Measurements from ENCODE around the gene TBC1D12. TPM values are rescaled to one million over a fixed set of nuclear protein-coding genes. Genes with fewer than 3 reads are reported as not detected.

TBC1D12 gene
- total RNA-seq, 1 donor from 2014 or later: 12.9 TPM

DNA sequence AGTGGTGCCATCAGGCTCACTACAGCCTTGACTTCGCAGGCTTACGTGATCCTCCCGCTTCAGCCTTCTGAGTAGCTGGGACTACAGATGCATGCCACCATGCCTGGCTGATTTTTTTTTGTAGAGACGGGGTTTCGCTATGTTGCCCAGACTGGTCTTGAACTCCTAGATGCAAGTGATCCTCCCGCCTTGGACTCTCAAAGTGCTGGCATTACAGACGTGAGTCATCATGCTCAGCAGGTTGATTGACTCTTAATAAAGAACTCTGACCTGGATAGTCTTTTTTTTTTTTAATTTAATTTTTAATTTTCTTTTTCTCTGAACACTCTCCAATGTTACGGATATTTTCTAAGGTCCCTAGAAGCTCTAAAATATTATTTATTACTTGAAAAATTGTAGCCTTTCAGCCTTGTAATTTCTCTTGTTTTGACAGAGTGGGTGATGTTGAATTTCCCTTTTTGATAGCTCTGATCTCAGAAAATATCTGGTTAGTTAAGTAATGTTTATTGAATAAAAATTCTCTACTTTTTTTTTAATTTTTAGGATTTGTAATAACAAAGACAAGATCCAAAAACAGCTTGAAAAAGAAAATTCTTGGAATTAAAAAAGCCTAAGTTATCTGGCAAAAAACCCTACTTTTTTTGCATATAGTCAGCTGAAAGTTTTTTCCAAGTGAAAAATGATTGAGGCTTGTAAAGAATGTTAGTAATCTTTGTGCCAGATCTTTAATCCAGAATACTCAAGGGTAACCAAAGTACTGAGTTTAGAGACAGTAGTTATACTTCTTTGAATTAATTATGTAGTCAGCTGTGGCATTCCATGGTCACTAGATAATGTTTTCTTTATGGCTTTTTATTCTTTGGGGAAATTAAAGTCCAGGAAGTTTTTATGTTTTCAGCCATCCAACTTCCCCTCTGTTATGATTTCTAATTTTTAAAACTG, 26.7 kb downstream of the TBC1D12 start:
- no peak overlapping the region for H3K4me3 ChIP-seq (ENCODE audit: low read depth, low read length)
- no peak for DNase-seq (ENCODE audit: low read depth)
- TF ChIP-seq, protein P1, sequence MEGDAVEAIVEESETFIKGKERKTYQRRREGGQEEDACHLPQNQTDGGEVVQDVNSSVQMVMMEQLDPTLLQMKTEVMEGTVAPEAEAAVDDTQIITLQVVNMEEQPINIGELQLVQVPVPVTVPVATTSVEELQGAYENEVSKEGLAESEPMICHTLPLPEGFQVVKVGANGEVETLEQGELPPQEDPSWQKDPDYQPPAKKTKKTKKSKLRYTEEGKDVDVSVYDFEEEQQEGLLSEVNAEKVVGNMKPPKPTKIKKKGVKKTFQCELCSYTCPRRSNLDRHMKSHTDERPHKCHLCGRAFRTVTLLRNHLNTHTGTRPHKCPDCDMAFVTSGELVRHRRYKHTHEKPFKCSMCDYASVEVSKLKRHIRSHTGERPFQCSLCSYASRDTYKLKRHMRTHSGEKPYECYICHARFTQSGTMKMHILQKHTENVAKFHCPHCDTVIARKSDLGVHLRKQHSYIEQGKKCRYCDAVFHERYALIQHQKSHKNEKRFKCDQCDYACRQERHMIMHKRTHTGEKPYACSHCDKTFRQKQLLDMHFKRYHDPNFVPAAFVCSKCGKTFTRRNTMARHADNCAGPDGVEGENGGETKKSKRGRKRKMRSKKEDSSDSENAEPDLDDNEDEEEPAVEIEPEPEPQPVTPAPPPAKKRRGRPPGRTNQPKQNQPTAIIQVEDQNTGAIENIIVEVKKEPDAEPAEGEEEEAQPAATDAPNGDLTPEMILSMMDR (conservative IDR thresholded peaks at IDR 0.05; ENCODE audit: low read depth, low read length): no peak

GRCh38 chr10:94430701-94431100, 28.4 kb downstream of the TBC1D12 start:
- TF ChIP-seq, protein P1 (conservative IDR thresholded peaks at IDR 0.05; ENCODE audit: low read depth, low read length): no peak
- H3K4me3 ChIP-seq (ENCODE audit: low read depth, low read length): no peak overlapping the region
- DNase-seq (ENCODE audit: low read depth): no peak

DNA sequence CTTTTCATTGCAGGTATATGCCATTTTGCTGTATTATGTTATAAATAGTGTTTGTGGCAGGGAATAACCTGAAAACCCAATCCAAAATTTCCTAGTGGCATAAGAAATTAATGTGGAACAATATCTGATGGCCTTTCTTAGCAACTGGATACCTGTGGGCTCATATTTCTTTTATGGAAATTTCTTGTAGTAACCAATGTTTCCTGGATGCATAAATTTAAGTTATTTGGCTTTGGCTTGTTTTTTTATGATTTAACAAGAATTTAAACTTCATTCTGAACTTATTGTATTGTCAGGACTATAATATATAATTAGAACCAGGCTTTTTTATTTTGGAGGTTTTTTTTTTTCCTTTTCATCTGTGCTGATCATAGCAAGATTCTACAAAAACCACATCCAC, 30.1 kb downstream of the TBC1D12 start:
- no peak overlapping the region for H3K4me3 ChIP-seq (ENCODE audit: low read depth, low read length)
- TF ChIP-seq, protein P1 (conservative IDR thresholded peaks at IDR 0.05; ENCODE audit: low read depth, low read length): no peak
- no peak for DNase-seq (ENCODE audit: low read depth)

DNA sequence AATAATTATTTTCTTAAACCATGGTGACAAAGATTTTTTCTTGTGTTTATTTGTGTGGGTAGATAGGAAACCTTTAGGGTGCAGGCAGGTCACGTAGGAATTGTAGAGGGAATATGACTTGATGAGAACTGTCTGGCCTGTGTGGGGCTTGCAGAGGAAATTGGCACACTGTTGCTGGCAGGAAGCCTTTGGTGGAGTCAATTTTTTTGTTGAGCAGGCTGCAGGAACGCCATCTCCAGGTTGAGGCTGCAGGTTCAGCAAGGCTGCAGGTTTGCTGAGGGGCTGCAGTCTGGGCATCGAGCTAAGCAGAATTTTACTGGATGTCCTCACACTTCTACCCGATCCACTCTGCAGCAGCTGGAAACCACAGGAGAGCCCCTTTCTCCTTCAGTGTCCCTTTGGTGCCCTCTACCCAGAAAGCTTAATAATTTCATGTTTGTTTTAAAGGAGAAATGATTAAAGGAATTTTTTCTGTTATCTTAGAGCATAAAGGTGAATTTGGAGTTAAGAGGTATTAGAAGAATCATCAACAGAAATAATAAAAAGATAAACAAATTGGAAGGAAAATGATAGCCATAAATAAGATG, 37.0 kb downstream of the TBC1D12 start:
- TF ChIP-seq, protein P1 (conservative IDR thresholded peaks at IDR 0.05; ENCODE audit: low read depth, low read length): peak; percentile 30
- no peak for DNase-seq (ENCODE audit: low read depth)
- H3K4me3 ChIP-seq (ENCODE audit: low read depth, low read length): no peak overlapping the region

DNA sequence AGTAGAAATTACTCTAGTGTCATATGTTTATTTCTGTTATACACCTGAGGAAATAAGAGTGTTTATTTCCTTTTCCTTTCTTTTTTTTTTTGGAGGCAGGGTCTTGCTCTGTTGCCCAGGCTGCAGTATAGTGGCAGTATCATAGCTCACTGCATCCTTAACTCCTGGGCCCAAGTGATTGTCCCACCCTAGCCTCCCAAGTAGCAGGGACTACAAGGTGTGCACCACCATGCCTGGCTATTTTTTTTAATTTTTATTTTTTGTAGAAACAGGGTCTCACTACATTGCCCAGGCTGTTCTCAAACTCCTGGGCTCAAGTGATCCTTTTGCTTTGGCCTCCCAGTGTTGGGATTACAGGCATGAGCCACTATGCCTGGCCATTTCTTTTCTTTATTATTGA, 37.8 kb downstream of the TBC1D12 start:
- TF ChIP-seq, protein P1 (conservative IDR thresholded peaks at IDR 0.05; ENCODE audit: low read depth, low read length): no peak
- H3K4me3 ChIP-seq (ENCODE audit: low read depth, low read length): no peak overlapping the region
- no peak for DNase-seq (ENCODE audit: low read depth)

- no peak overlapping the region for H3K4me3 ChIP-seq (ENCODE audit: low read depth, low read length)
- no peak for DNase-seq (ENCODE audit: low read depth)
- TF ChIP-seq, protein P1 (conservative IDR thresholded peaks at IDR 0.05; ENCODE audit: low read depth, low read length): no peak
Measured at GRCh38 chr10:94443047-94443446, 40.7 kb downstream of the TBC1D12 start.
